ENCODE results near the gene GJB4.

GRCh38 chr1:34743775-34744174, 15.8 kb upstream of the GJB4 start:
- TF ChIP-seq CTCF (IDR thresholded peaks at IDR 0.05), result no peak
- no peak for TF ChIP-seq E2F6 (IDR thresholded peaks at IDR 0.05; ENCODE audit: borderline replicate concordance, low read depth)
- no peak for TF ChIP-seq ZFP36 (IDR thresholded peaks at IDR 0.05; ENCODE audit: borderline replicate concordance, partially characterized antibody)
- TF ChIP-seq EHMT2 (IDR thresholded peaks at IDR 0.05; ENCODE audit: low read depth), result no peak
- no peak for TF ChIP-seq FOSL2 (IDR thresholded peaks at IDR 0.05)
- no peak for TF ChIP-seq FOSL2 (CRISPR knock-in tag; IDR thresholded peaks at IDR 0.05)
- no peak for TF ChIP-seq HOXB13 (CRISPR knock-in tag; IDR thresholded peaks at IDR 0.05; ENCODE audit: low read depth)
- no peak for TF ChIP-seq CHD2 (IDR thresholded peaks at IDR 0.05; ENCODE audit: low read length, partially characterized antibody)
- no peak for TF ChIP-seq PBX3 (IDR thresholded peaks at IDR 0.05)

Data from A549 (cell line).